GM12891 (cell line): ENCODE measurements around the gene LNP1.

Experiments
- POLR2A ChIP-seq: IDR thresholded peaks from 2 replicates; pipeline ENCODE4 v1.6.1; 2011; ENCODE audit warnings: low read depth, low read length, control low read depth
- POLR2AphosphoS5 ChIP-seq: IDR thresholded peaks from 2 replicates; pipeline ENCODE4 v1.6.1; 2011; ENCODE audit warnings: low read depth, low read length, control low read depth

DNA sequence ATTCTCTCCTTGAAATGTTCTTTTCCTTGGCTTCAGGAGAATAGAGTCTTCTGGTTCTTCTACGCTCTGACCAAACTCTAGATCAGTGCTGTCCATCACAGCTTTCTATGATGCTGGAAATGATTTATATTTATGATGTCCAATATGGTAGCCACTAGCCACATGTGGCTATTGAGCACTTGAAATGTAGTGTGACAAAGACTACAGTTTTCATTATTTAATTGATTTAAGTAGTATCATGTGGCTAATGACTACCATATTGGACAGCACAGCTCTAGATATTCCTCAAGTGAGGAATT lies 2.9 kb downstream of the LNP1 start:
- TF ChIP-seq POLR2A, result no peak
- TF ChIP-seq POLR2AphosphoS5, result no peak
